VCaP (cell line): ENCODE results near the gene ADM.

Source experiments
- H3K27ac ChIP-seq: fragments of 450-650 bp; 2 replicates; pipeline ENCODE4 v1.5.1; 2017
- CTCF ChIP-seq: fragments of 450-650 bp; conservative IDR thresholded peaks from 2 replicates; pipeline ENCODE4 v1.5.1; 2017; ENCODE audit warnings: mild to moderate bottlenecking, moderate library complexity

ADM gene

GRCh38 chr11:10302359-10302743 is 2.5 kb upstream of the ADM start:
- H3K27ac ChIP-seq: peak overlapping the region; percentile 96

GRCh38 chr11:10302744-10303557 is 1.9 kb upstream of the ADM start:
- H3K27ac ChIP-seq: peak overlapping the region; percentile 96
- no peak for TF ChIP-seq CTCF

More at GRCh38 chr11:10302359-10302743, 2.5 kb upstream of the ADM start:
- no peak for TF ChIP-seq CTCF

GRCh38 chr11:10303558-10304363 is 1.1 kb upstream of the ADM start:
- TF ChIP-seq CTCF: no peak
- H3K27ac ChIP-seq: peak overlapping the region; percentile 96

- TF ChIP-seq CTCF: no peak
- peak overlapping the region; percentile 96 for H3K27ac ChIP-seq
Measured at GRCh38 chr11:10305262-10305963, 540 bp downstream of the ADM start.

GRCh38 chr11:10305964-10306918 is 1.4 kb downstream of the ADM start:
- TF ChIP-seq CTCF: no peak
- H3K27ac ChIP-seq: peak overlapping the region; percentile 96

GRCh38 chr11:10307022-10307399 is 2.1 kb downstream of the ADM start:
- H3K27ac ChIP-seq: peak overlapping the region; percentile 96
- TF ChIP-seq CTCF: no peak
